ENCODE data around the gene BCAS3.

Gene BCAS3

GRCh38 chr17:60888812-60889709 lies 211.4 kb downstream of the BCAS3 start:
- Histone ChIP-seq H3K9me3 (ENCODE audit: low read length) (no peaks in the 10 kb centered on the region), H3K27me3 (ENCODE audit: insufficient read depth, low read length) (no peaks in the 10 kb centered on the region), H3K4me1 (ENCODE audit: insufficient read depth, low read length) (no peaks in the 10 kb centered on the region), H2AFZ (ENCODE audit: low read depth, low read length) (no peak overlapping the region), H3K4me3 (ENCODE audit: low read length) (no peak overlapping the region), H3K36me3 (ENCODE audit: insufficient read depth, low read length) (no peaks in the 10 kb centered on the region)

- Histone ChIP-seq H3K36me3 (ENCODE audit: insufficient read depth, low read length) (no peaks in the 10 kb centered on the region), H3K27me3 (ENCODE audit: insufficient read depth, low read length) (no peaks in the 10 kb centered on the region), H3K4me1 (ENCODE audit: insufficient read depth, low read length) (no peaks in the 10 kb centered on the region)
Observed at GRCh38 chr17:60891149-60891548, 213.5 kb downstream of the BCAS3 start.

GRCh38 chr17:60893475-60893874 lies 215.8 kb downstream of the BCAS3 start:
- H3K27me3 ChIP-seq (ENCODE audit: insufficient read depth, low read length), result no peaks in the 10 kb centered on the region
- no peaks in the 10 kb centered on the region for H3K36me3 ChIP-seq (ENCODE audit: insufficient read depth, low read length)
- no peak overlapping the region for H3K4me3 ChIP-seq (ENCODE audit: low read length)
- H3K4me1 ChIP-seq (ENCODE audit: insufficient read depth, low read length), result no peaks in the 10 kb centered on the region
- no peak overlapping the region for H2AFZ ChIP-seq (ENCODE audit: low read depth, low read length)
- H3K9me3 ChIP-seq (ENCODE audit: low read length), result no peaks in the 10 kb centered on the region

More at GRCh38 chr17:60891149-60891548, 213.5 kb downstream of the BCAS3 start:
- Histone ChIP-seq H2AFZ (ENCODE audit: low read depth, low read length) (no peak overlapping the region), H3K9me3 (ENCODE audit: low read length) (no peaks in the 10 kb centered on the region), H3K4me3 (ENCODE audit: low read length) (no peak overlapping the region)

- Histone ChIP-seq H3K36me3 (ENCODE audit: insufficient read depth, low read length) (no peaks in the 10 kb centered on the region), H3K4me1 (ENCODE audit: insufficient read depth, low read length) (no peaks in the 10 kb centered on the region), H3K9me3 (ENCODE audit: low read length) (no peaks in the 10 kb centered on the region), H2AFZ (ENCODE audit: low read depth, low read length) (no peak overlapping the region), H3K27me3 (ENCODE audit: insufficient read depth, low read length) (no peaks in the 10 kb centered on the region), H3K4me3 (ENCODE audit: low read length) (no peak overlapping the region)
Observed at GRCh38 chr17:60896996-60897395, 219.3 kb downstream of the BCAS3 start.

- Histone ChIP-seq H3K4me1 (ENCODE audit: insufficient read depth, low read length) (no peaks in the 10 kb centered on the region), H3K4me3 (ENCODE audit: low read length) (no peak overlapping the region), H3K36me3 (ENCODE audit: insufficient read depth, low read length) (no peaks in the 10 kb centered on the region), H3K27me3 (ENCODE audit: insufficient read depth, low read length) (no peaks in the 10 kb centered on the region), H2AFZ (ENCODE audit: low read depth, low read length) (no peak overlapping the region), H3K9me3 (ENCODE audit: low read length) (no peaks in the 10 kb centered on the region)
Observed at GRCh38 chr17:60899115-60899514, 221.5 kb downstream of the BCAS3 start.

- no peak overlapping the region for H3K4me3 ChIP-seq (ENCODE audit: low read length)
- no peaks in the 10 kb centered on the region for H3K4me1 ChIP-seq (ENCODE audit: insufficient read depth, low read length)
- no peaks in the 10 kb centered on the region for H3K36me3 ChIP-seq (ENCODE audit: insufficient read depth, low read length)
- no peaks in the 10 kb centered on the region for H3K27me3 ChIP-seq (ENCODE audit: insufficient read depth, low read length)
- H3K9me3 ChIP-seq (ENCODE audit: low read length), result no peaks in the 10 kb centered on the region
- H2AFZ ChIP-seq (ENCODE audit: low read depth, low read length), result no peak overlapping the region
Observed at GRCh38 chr17:60900688-60901087, 223.0 kb downstream of the BCAS3 start.

- Histone ChIP-seq H3K4me3 (ENCODE audit: low read length) (no peak overlapping the region), H3K36me3 (ENCODE audit: insufficient read depth, low read length) (no peaks in the 10 kb centered on the region), H3K9me3 (ENCODE audit: low read length) (no peaks in the 10 kb centered on the region), H3K4me1 (ENCODE audit: insufficient read depth, low read length) (no peaks in the 10 kb centered on the region), H2AFZ (ENCODE audit: low read depth, low read length) (no peak overlapping the region), H3K27me3 (ENCODE audit: insufficient read depth, low read length) (no peaks in the 10 kb centered on the region)
Observed at GRCh38 chr17:60901242-60901641, 223.6 kb downstream of the BCAS3 start.

- H3K9me3 ChIP-seq (ENCODE audit: low read length), result no peaks in the 10 kb centered on the region
- no peak overlapping the region for H2AFZ ChIP-seq (ENCODE audit: low read depth, low read length)
- H3K4me3 ChIP-seq (ENCODE audit: low read length), result no peak overlapping the region
- H3K36me3 ChIP-seq (ENCODE audit: insufficient read depth, low read length), result no peaks in the 10 kb centered on the region
- no peaks in the 10 kb centered on the region for H3K27me3 ChIP-seq (ENCODE audit: insufficient read depth, low read length)
- H3K4me1 ChIP-seq (ENCODE audit: insufficient read depth, low read length), result no peaks in the 10 kb centered on the region
Observed at GRCh38 chr17:60901806-60902205, 224.2 kb downstream of the BCAS3 start.

- Histone ChIP-seq H3K27me3 (ENCODE audit: insufficient read depth, low read length) (no peaks in the 10 kb centered on the region), H3K4me3 (ENCODE audit: low read length) (no peak overlapping the region), H3K4me1 (ENCODE audit: insufficient read depth, low read length) (no peaks in the 10 kb centered on the region), H2AFZ (ENCODE audit: low read depth, low read length) (no peak overlapping the region), H3K36me3 (ENCODE audit: insufficient read depth, low read length) (no peaks in the 10 kb centered on the region), H3K9me3 (ENCODE audit: low read length) (no peaks in the 10 kb centered on the region)
Observed at GRCh38 chr17:60902399-60902798, 224.7 kb downstream of the BCAS3 start.

- Histone ChIP-seq H2AFZ (ENCODE audit: low read depth, low read length) (no peak overlapping the region), H3K36me3 (ENCODE audit: insufficient read depth, low read length) (no peaks in the 10 kb centered on the region), H3K27me3 (ENCODE audit: insufficient read depth, low read length) (no peaks in the 10 kb centered on the region), H3K4me1 (ENCODE audit: insufficient read depth, low read length) (no peaks in the 10 kb centered on the region), H3K4me3 (ENCODE audit: low read length) (no peak overlapping the region), H3K9me3 (ENCODE audit: low read length) (no peaks in the 10 kb centered on the region)
Observed at GRCh38 chr17:60904582-60904981, 226.9 kb downstream of the BCAS3 start.

GRCh38 chr17:60905709-60906108 lies 228.1 kb downstream of the BCAS3 start:
- Histone ChIP-seq H2AFZ (ENCODE audit: low read depth, low read length) (no peak overlapping the region), H3K9me3 (ENCODE audit: low read length) (no peaks in the 10 kb centered on the region), H3K4me3 (ENCODE audit: low read length) (no peak overlapping the region), H3K4me1 (ENCODE audit: insufficient read depth, low read length) (no peaks in the 10 kb centered on the region), H3K27me3 (ENCODE audit: insufficient read depth, low read length) (no peaks in the 10 kb centered on the region), H3K36me3 (ENCODE audit: insufficient read depth, low read length) (no peaks in the 10 kb centered on the region)

GRCh38 chr17:60908324-60908723 lies 230.7 kb downstream of the BCAS3 start:
- Histone ChIP-seq H2AFZ (ENCODE audit: low read depth, low read length) (no peak overlapping the region), H3K4me3 (ENCODE audit: low read length) (no peak overlapping the region), H3K27me3 (ENCODE audit: insufficient read depth, low read length) (no peaks in the 10 kb centered on the region), H3K36me3 (ENCODE audit: insufficient read depth, low read length) (no peaks in the 10 kb centered on the region), H3K9me3 (ENCODE audit: low read length) (no peaks in the 10 kb centered on the region), H3K4me1 (ENCODE audit: insufficient read depth, low read length) (no peaks in the 10 kb centered on the region)

GRCh38 chr17:60909405-60909804 lies 231.8 kb downstream of the BCAS3 start:
- no peak overlapping the region for H2AFZ ChIP-seq (ENCODE audit: low read depth, low read length)
- no peaks in the 10 kb centered on the region for H3K4me1 ChIP-seq (ENCODE audit: insufficient read depth, low read length)
- H3K4me3 ChIP-seq (ENCODE audit: low read length), result no peak overlapping the region
- H3K36me3 ChIP-seq (ENCODE audit: insufficient read depth, low read length), result no peaks in the 10 kb centered on the region
- H3K27me3 ChIP-seq (ENCODE audit: insufficient read depth, low read length), result no peaks in the 10 kb centered on the region
- no peaks in the 10 kb centered on the region for H3K9me3 ChIP-seq (ENCODE audit: low read length)

- Histone ChIP-seq H2AFZ (ENCODE audit: low read depth, low read length) (no peak overlapping the region), H3K36me3 (ENCODE audit: insufficient read depth, low read length) (no peaks in the 10 kb centered on the region), H3K27me3 (ENCODE audit: insufficient read depth, low read length) (no peaks in the 10 kb centered on the region), H3K9me3 (ENCODE audit: low read length) (no peaks in the 10 kb centered on the region), H3K4me3 (ENCODE audit: low read length) (no peak overlapping the region), H3K4me1 (ENCODE audit: insufficient read depth, low read length) (no peaks in the 10 kb centered on the region)
Observed at GRCh38 chr17:60910415-60910814, 232.8 kb downstream of the BCAS3 start.

Data from neuron (in vitro differentiated cells).